ENCODE results near the gene LTBP3. TPM values are rescaled to one million over a fixed set of nuclear protein-coding genes. Genes with fewer than 3 reads are reported as not detected.
A peak's percentile ranks its signal among the peaks of the same experiment; 100 is the strongest.

The LTBP3 gene
- total and polyA plus RNA-seq, 2 of the 13 experiments (the other 11 are each of a cell fraction or from before 2014, with no cell fraction given) = 12.2 to 68.1 TPM

GRCh38 chr11:65540290-65541092 lies 17.7 kb downstream of the LTBP3 start (continued):
- TF ChIP-seq, protein P1, sequence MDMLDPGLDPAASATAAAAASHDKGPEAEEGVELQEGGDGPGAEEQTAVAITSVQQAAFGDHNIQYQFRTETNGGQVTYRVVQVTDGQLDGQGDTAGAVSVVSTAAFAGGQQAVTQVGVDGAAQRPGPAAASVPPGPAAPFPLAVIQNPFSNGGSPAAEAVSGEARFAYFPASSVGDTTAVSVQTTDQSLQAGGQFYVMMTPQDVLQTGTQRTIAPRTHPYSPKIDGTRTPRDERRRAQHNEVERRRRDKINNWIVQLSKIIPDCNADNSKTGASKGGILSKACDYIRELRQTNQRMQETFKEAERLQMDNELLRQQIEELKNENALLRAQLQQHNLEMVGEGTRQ (IDR thresholded peaks at IDR 0.05; ENCODE audit: low read depth, low read length) = no peak
- TF ChIP-seq, protein P1 (CRISPR knock-in tag; IDR thresholded peaks at IDR 0.05; ENCODE audit: borderline replicate concordance) = no peak
- TF ChIP-seq SMAD1 (CRISPR knock-in tag; IDR thresholded peaks at IDR 0.05; ENCODE audit: borderline replicate concordance, low read depth) (no peak), ZHX1 (CRISPR knock-in tag; IDR thresholded peaks at IDR 0.05; ENCODE audit: low read depth) (0 out of 2 replicates have a peak, but pooled peaks have one; percentile 58), NR2F6 (IDR thresholded peaks at IDR 0.05) (no peak), NR2F6 (CRISPR knock-in tag; IDR thresholded peaks at IDR 0.05) (no peak), ZBTB7B (CRISPR knock-in tag; IDR thresholded peaks at IDR 0.05) (0 out of 2 replicates have a peak, but pooled peaks have one; percentile 24), STAG1 (CRISPR knock-in tag; IDR thresholded peaks at IDR 0.05) (peak; percentile 87), ATAD3A (CRISPR knock-in tag; IDR thresholded peaks at IDR 0.05) (no peak), IKZF4 (CRISPR knock-in tag; IDR thresholded peaks at IDR 0.05; ENCODE audit: borderline replicate concordance, low read depth, not compliant biosample characterization) (no peak), ZSCAN25 (CRISPR knock-in tag; IDR thresholded peaks at IDR 0.05) (peak; percentile 69; the same call in 1 of the 2 replicates)
